HL-60/S4 treated with phorbol 12-myristate 13-acetate at 8.2 ng/mL for 4 days and 3 days (cell line): Measurements from ENCODE around the gene ANKMY1.

Experiments
- in situ Hi-C: fragments of 300-500 bp; cut with MboI; formaldehyde crosslinking; loops from 2 replicates; pipeline ENCODE4 v1.15.0; 2022; ENCODE audit warnings: low sequenced_read_pairs

Gene ANKMY1

DNA sequence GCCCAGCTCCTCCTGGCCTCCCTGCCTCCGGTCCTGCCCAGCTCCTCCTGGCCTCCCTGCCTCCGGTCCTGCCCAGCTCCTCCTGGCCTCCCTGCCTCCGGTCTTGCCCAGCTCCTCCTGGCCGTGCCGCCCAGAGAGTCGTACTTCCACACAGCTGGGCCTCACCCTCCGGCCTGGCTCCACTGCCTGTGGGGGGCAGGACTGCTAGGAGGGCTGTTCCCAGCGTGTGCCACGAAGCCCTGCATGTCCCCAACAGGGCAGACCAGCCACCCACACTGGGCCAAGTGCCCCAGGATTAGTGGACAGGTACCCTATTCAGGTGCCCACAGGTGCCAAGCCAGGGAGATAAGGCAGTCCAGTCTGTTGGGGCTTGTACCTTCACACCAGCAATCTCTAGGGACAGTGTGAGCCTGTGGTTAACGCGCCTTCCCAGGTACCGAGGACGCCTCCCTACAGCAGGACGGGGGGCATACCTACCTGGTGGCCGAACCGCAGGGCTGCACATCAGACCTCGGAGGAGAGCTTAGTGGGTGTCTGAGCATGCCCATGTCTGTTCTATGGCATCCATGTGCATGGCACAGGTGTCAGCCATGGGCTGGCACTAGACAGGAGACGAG lies 117.0 kb downstream of the ANKMY1 start:
- in situ Hi-C loops = loop anchor here (25.0 kb wide), 1 partner anchor 204 kb away; no protein-coding TSS in a partner anchor

GRCh38 chr2:240440251-240440650 lies 117.5 kb downstream of the ANKMY1 start:
- in situ Hi-C loops = loop anchor here (25.0 kb wide), 1 partner anchor 203 kb away; no protein-coding TSS in a partner anchor

DNA sequence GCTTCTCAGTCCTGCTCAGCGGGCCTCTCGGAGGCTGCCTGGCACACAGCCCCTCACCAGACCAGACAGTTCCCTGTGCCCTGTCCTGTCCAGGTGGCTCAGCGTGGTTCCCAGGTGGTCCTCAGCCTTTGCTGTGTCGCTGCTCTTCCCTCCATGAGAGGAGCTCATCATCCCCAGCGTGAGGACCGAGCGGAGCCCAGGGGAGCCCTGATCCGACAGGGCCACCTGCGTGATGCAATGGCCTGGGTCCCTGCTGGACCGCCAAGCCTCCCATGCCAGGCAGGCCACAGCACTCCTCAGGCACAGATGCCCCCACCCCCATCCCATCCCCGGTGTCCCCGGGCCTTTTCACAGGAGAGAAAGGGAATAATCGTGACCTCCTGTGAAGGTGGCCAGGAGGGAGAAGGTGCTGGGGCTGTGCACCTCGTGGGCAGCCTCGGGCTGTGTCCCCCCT lies 118.1 kb downstream of the ANKMY1 start:
- in situ Hi-C loops = loop anchor here (25.0 kb wide), 1 partner anchor 202 kb away; no protein-coding TSS in a partner anchor

DNA sequence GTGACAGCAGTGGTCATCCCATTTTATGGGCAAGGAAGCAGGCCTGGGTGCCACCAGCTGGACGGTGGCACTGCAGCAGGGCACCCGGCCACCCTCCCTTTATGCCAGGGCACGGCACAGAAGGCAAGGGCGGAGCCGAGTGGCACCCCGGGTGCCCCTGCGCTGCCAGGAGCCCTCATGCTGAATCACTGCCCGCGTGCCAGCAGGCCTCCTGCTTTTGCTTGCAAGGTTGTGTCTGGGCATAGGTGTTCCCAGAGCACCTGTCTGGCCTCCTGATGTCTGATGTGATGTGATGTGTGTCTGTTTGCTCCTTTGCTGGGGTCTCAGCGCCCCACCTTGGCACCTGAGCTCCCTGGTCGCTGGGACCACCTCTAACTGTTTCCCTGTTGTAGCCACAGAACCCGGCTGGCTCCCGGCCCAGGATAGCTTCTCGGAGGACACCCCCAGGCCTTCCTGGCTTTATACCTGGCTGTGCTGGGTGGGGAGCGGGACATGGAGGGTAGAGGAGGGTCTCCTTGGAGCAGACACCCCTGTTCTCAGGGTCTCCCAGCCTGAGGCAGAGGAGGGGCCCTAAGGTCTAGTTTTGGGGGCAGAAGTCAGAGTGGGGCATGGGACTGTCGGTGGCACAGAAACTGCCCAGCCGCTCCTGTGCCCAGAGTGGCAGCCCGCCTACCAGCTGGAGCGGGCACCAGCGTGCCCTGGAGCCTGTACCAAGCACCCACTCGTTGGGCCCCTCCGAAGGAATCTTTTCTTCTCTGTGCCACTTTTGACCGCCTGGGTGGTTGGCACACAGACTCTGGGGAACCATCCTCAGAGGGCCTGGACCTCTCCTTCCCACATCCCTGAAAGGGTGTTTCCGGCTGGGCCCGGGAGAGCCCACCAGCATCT lies 118.7 kb downstream of the ANKMY1 start:
- in situ Hi-C loops = loop anchor here (25.0 kb wide), 1 partner anchor 202 kb away; no protein-coding TSS in a partner anchor

- in situ Hi-C loops = loop anchor here (25.0 kb wide), 1 partner anchor 201 kb away; no protein-coding TSS in a partner anchor
Observed at GRCh38 chr2:240437861-240438809, 119.7 kb downstream of the ANKMY1 start.

DNA sequence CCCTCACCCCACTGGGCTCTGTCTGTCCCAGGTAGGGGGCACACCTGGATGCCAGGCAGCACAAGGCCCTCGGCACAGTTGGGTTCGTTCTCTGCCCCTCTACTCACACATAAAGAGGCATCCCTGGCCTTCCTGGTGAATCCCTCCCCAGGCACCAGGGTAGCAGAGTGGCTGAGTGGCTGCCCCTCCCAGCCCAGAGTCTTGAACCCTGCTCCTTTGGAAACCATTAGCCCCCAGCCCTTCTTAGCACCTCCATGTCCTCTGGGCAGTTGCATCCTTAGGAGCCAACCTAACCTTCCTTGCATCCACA lies 120.3 kb downstream of the ANKMY1 start:
- in situ Hi-C loops = loop anchor here (25.0 kb wide), 1 partner anchor 200 kb away; no protein-coding TSS in a partner anchor

GRCh38 chr2:240436683-240437550 lies 120.9 kb downstream of the ANKMY1 start:
- in situ Hi-C loops = loop anchor here (25.0 kb wide), 1 partner anchor 200 kb away; no protein-coding TSS in a partner anchor

DNA sequence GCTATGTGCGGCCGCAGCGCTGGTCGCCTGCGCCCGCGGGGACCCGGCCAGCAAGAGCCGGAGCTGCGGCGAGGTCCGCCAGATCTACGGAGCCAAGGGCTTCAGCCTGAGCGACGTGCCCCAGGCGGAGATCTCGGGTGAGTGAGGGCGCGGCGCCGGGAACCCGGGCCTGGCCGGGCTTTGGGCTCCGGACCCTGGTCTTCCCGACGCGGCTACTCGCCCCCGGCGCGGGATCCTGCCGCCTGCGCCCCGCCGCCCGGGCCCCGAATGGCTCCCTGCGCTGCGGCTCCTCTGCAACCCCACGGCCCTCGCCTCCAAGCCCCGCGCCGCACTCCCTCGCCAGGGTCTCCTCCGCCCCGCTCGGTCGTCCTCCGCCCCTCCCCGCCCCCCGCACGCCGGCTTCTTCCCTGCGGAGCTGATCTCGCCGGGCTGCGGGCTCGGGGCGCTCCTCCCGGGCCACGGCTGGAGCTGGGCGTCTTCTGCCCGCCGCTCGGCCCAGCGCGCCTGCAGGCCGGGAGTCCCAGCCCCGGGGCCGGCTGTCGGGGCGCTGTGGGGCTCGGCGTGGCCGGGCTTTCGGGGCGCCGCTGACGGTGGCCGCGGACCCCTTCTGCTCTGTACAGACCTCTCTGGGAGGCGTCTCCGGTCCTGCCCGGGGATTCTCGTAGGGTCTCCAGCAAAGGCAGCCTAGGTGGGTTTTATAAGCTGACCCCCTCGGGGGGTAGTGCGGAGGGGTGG lies 121.7 kb downstream of the ANKMY1 start:
- in situ Hi-C loops = loop anchor here (25.0 kb wide), 1 partner anchor 199 kb away; no protein-coding TSS in a partner anchor

DNA sequence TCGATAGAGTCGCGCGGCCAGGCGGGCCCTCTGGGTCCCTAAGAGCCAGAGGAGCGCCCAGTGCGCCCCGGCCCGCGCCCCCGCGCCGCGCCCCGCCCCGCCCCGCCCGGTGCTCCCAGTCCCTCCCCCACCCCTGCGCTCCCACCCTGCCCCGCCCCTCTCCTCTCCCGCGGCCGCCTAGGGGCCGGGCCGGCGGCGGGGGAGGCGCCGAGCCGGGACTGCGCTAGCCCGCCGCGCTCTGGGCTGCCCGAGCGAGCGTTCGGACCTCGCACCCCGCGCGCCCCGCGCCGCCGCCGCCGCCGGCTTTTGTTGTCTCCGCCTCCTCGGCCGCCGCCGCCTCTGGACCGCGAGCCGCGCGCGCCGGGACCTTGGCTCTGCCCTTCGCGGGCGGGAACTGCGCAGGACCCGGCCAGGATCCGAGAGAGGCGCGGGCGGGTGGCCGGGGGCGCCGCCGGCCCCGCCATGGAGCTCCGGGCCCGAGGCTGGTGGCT lies 122.3 kb downstream of the ANKMY1 start, which contains the start of gene GPC1:
Gene GPC1 (plus strand): TSS at position 207 of the 491 bp plus-strand sequence. CDS start 256 bp downstream, at position 463.
- in situ Hi-C loops = loop anchor here (25.0 kb wide), 1 partner anchor 198 kb away; no protein-coding TSS in a partner anchor

GRCh38 chr2:240434728-240435456 lies 122.9 kb downstream of the ANKMY1 start:
- in situ Hi-C loops = loop anchor here (25.0 kb wide), 1 partner anchor 198 kb away; no protein-coding TSS in a partner anchor

DNA sequence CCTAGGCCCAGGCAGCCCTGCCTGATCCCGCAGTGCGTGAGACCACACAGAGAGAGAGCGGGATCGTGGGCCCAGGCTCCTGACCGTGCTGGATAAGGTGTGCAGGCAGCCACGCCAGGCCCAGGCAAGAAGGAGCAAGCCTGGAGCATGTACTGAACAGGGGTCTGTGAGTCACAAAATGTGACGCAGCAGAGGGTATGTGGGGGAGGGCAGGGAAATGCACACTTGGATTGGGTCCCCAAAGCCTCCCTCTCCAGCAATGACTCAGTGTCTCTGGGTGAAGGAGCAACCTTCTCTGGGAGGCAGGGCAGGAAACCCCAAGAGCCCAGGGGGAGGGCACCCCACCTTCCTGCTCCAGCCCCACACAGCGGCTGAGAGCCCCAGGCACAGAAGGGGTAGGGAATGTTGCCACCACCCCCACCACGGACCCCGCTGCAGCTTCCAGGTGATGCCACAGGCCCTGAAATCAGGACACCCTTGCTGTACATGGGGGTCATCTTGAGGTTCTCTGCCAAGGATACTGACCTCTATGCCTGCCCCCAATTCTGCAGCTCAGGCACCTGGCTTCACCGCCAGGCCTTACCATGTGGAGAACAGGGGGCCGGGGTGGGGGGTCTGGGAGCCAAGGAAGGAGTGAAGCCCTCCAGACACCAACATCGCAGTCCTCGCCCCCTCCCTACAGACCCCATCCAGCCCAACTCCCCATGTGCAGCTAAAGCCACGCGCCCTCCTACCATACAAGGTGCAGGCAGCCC lies 123.6 kb downstream of the ANKMY1 start:
- in situ Hi-C loops = loop anchor here (25.0 kb wide), 1 partner anchor 197 kb away; no protein-coding TSS in a partner anchor

DNA sequence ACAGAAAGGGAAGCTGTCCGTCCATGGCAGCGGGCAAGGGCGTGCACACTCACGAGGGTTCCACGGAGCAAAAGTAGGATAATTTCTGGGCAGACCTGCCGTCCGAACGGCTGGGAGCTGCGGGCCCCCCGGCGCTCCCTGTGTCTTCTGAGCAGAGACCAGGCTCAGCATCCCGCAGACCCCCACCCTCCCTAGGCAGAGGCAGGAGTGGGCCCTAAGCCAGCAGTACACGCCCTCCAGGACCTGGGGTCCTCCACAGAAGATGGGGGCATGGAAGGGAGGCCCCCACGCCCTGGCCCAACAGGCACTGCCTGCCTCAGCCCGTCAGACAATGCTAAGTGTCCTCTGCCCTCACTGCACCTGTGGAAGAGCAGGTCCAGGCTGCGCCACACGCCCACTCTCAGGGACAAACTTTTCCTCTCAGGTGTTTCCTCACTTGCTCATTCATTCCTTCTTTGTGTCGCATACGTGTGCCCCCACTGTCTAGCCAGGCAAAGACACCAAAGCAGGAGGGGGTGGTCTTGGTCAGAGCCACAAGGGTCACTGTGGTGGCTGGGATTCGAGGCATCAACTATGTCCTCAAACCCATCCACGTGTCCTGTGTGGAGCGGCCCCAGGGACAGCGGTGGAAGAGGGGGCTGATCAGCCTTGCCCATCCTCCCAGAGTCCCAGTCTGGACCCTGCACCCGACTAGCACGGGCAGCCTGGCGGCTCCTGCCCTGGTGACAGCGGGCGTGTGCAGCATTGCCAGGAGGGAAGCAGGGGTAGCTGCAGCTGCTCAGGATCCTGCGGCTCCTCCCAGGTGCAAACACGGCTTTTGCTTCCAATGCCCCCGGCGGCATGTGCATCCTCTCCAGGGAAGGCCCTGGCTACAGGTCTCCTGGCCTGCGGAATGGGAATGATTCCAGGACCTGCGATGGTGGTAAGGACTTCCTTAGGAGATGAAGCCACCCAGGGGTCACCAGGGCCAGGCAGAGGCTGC lies 124.7 kb downstream of the ANKMY1 start:
- in situ Hi-C loops = loop anchor here (25.0 kb wide), 1 partner anchor 196 kb away; no protein-coding TSS in a partner anchor

GRCh38 chr2:240432430-240432819 lies 125.4 kb downstream of the ANKMY1 start:
- in situ Hi-C loops = loop anchor here (25.0 kb wide), 1 partner anchor 195 kb away; no protein-coding TSS in a partner anchor

DNA sequence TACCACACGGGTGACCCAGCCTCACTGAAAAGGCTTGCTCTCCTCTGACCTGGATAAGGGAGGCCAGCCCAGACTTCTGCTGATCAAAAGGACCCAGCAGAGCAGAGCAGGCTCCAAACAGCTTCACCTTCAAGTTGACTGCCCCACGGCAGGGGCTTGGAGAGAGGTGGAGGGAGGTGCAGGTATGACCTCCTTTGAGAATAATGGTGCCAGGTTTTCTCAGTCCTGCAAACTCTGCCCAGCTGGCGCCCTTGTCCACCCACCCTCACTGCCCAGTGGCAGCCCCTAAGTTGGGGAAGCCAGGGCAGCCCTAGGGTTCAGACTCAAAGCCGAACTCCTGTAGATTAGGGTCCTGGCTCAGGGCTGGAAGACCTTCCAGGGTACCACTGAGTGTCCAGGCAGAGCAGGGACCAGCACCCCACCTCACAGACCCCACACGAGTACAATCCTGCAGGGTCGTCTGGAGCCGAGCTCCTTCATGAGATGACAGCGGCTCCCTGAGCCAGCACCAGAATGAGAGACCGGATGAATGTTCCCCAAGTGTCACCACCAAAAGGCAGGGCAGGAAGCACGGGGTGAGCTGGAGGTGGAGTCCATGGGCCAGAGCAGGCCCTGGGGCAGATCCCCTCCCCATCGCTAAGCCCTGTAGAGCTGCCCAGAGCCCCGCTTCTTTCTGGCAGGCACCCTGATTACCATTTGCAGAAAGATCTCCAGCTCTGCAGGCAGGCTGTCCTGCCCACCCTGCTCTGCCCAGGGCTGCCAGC lies 125.9 kb downstream of the ANKMY1 start:
- in situ Hi-C loops = loop anchor here (25.0 kb wide), 1 partner anchor 195 kb away; no protein-coding TSS in a partner anchor

DNA sequence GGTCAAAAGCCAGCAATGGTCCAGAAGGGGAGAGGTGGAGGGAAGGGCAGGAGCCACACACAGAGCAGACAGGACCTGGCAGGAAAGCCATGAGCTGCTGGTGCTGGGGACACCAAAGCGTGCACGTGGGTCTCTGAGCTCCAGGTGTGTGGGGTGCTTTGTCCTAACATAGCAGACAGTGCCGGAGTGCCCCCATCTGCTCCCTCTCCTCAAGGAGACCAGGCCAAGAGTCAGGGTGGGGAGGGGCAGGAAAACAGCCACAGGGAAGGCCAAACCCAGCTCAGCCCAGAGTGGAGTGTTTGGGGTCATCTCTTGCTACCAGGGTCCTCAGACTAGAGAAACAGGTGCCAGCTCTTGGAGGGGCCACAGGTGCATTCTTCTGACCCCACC lies 126.5 kb downstream of the ANKMY1 start:
- in situ Hi-C loops = loop anchor here (25.0 kb wide), 1 partner anchor 194 kb away; no protein-coding TSS in a partner anchor
